Measurements from ENCODE around the gene PLEKHA1.

Gene PLEKHA1

DNA sequence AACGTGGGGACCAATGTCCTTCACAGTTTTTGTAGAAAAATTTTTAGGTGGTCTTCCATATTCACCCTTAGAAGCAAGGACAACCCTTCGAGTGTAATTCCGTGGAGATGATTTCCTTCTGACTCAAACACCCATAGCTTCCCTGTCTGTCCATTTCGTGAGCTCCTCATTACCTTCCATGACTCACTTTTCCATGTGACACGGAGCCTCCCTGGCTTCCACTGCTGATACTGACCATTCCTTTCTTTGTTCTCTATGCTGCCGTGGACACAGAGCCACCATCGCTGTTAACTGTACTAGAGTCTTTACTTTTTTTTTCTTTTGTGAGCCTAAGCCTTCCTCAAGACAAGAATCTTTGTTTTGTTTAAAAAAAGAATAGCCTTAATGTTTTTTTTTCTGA is 67.5 kb downstream of the PLEKHA1 start:
- Mint-ChIP-seq H3K4me3 (no peak overlapping the region), H3K36me3 (peaks cover 4% of the 10 kb centered on the region), H3K27me3 (peaks cover 3% of the 10 kb centered on the region), H3K27ac (no peak overlapping the region), H3K4me1 (no peaks in the 10 kb centered on the region), H3K9me3 (peaks cover 4% of the 10 kb centered on the region)
- ATAC-seq (ENCODE audit: low read depth) = no peak
- DNase-seq (ENCODE audit: low spot score in 2 of 2) = no peak

DNA sequence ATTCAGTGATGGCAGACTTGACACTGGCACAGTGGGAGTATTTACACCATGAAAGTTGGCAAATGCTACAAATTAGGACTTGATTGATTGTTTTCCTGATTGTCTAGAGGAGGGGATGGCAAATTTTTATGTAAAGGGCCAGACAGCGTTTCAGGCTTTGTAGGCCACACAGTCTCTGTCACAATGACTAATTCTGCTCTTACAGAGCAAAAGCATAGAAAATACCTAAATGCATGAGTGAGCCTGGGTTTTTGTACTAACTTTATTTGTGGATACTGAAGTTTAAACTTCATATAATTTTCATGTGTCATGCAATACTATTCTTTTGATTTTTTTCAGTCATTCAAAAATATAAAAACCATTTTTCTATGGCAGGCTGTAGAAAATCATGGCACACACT is 71.0 kb downstream of the PLEKHA1 start:
- no peak overlapping the region for H3K27ac Mint-ChIP-seq
- DNase-seq (ENCODE audit: low spot score in 2 of 2) (no peak), ATAC-seq (ENCODE audit: low read depth) (no peak)
- no peaks in the 10 kb centered on the region for H3K4me1 Mint-ChIP-seq
- no peaks in the 10 kb centered on the region for H3K36me3 Mint-ChIP-seq
- peaks cover under 1% of the 10 kb centered on the region for H3K9me3 Mint-ChIP-seq
- H3K27me3 Mint-ChIP-seq = peaks cover 4% of the 10 kb centered on the region
- H3K4me3 Mint-ChIP-seq = no peak overlapping the region

DNA sequence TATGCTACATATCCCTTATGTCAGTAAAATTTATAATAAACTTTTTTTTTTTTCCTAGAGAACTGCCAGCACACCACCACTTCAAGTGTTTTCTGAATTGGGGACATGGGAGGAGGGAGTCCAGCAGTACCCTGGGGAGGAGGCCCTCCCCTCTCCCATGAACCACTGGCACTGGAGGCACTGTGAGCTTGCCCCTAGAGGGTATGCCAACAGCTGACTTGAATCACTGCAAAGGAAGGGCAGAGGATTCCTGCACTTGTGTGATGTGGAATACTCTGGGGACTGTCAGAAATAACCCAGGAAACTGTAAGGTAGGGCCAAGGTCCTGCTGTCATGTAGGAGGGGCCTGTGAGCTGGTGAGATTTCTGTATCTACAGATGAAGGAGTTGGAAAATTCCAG is 71.4 kb downstream of the PLEKHA1 start:
- no peak for DNase-seq (ENCODE audit: low spot score in 2 of 2)

DNA sequence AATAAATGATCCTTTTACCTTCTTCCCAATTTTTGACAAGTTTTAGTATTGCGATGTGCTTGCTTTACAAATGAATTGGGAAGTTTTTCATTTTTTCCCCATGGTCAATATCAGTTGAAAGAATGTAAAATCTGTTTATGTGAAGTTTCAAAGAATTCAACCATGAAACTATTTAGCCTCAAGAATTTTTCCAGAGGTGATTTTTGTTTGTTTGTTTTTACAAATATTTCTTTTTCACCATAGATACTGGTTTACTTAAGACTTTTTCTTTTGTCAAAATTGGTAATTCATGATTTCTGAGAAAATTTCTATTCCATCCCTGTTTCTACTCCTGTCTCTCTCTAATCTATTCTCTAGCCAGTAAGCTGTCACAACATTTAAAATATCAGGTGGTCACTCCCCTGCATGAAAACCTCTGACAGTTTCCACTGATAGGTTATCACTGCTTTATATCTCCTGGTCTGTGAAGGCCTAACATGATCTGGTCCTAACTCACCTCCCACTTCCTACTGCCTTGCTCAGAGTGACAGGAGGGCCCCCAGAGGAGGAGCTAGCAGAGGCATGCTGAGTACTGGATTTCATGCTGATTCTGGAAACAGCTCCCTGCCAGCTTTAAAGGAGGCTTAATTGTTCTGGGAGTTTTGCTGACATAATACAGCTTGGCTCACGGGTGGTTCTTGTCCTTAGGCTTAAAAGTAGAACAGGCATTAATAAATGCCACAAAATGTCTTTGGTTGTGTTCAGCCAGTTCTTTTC is 72.3 kb downstream of the PLEKHA1 start:
- Mint-ChIP-seq H3K27ac (no peak overlapping the region), H3K9me3 (no peaks in the 10 kb centered on the region), H3K36me3 (no peaks in the 10 kb centered on the region), H3K4me1 (no peaks in the 10 kb centered on the region), H3K4me3 (no peak overlapping the region), H3K27me3 (peaks cover 7% of the 10 kb centered on the region)
- no peak for DNase-seq (ENCODE audit: low spot score in 2 of 2)
- no peak for ATAC-seq (ENCODE audit: low read depth)

More for the DNA sequence above, 71.4 kb downstream of the PLEKHA1 start:
- H3K4me1 Mint-ChIP-seq = no peaks in the 10 kb centered on the region
- no peak for ATAC-seq (ENCODE audit: low read depth)
- H3K27me3 Mint-ChIP-seq = peaks cover 7% of the 10 kb centered on the region
- no peak overlapping the region for H3K27ac Mint-ChIP-seq
- H3K9me3 Mint-ChIP-seq = no peaks in the 10 kb centered on the region
- no peak overlapping the region for H3K4me3 Mint-ChIP-seq
- no peaks in the 10 kb centered on the region for H3K36me3 Mint-ChIP-seq

DNA sequence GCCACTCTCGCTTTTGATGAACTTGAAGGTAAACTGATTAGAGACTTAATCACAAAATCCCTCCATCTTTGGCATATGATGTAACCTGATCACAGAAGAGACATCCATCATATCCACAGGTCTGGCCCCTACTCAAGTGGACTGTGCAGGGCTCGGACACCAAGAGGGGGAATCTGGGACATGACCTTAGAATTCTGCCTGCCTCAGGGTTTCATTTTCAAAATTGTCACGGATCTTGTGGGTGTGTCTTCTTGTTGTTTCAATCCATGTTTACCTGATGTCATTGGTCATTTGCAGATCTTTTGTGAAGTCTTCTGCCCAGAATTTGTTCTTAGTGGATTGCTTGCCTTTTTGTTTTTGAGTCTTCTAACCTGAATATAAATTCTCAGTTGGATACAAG is 74.1 kb downstream of the PLEKHA1 start:
- Mint-ChIP-seq H3K9me3 (no peaks in the 10 kb centered on the region), H3K27ac (no peak overlapping the region), H3K4me3 (no peak overlapping the region), H3K4me1 (no peaks in the 10 kb centered on the region), H3K27me3 (peaks cover 9% of the 10 kb centered on the region), H3K36me3 (no peaks in the 10 kb centered on the region)
- ATAC-seq (ENCODE audit: low read depth) (no peak), DNase-seq (ENCODE audit: low spot score in 2 of 2) (no peak)

DNA sequence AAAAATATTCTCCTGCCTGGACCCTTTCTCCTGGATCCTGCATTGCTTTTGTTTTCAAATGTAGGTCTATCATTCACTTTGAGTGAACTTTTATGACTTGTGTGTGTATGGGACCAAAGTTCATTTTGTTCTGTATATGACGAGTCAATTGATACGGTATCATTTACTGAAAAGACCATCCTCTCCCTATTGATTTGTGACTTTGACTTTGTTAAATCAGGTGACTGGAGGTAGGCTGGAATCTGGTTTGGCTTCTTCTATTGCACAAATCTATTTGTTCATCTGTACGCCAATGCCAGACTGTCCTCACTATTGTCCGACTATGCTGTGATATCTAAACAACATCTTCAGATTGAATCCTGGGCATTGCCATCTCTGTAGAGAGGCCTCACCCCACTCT is 74.6 kb downstream of the PLEKHA1 start:
- DNase-seq (ENCODE audit: low spot score in 2 of 2) (no peak), ATAC-seq (ENCODE audit: low read depth) (no peak)
- no peak overlapping the region for H3K27ac Mint-ChIP-seq
- peaks cover 9% of the 10 kb centered on the region for H3K27me3 Mint-ChIP-seq
- no peak overlapping the region for H3K4me3 Mint-ChIP-seq
- no peaks in the 10 kb centered on the region for H3K4me1 Mint-ChIP-seq
- H3K9me3 Mint-ChIP-seq = no peaks in the 10 kb centered on the region
- no peaks in the 10 kb centered on the region for H3K36me3 Mint-ChIP-seq

DNA sequence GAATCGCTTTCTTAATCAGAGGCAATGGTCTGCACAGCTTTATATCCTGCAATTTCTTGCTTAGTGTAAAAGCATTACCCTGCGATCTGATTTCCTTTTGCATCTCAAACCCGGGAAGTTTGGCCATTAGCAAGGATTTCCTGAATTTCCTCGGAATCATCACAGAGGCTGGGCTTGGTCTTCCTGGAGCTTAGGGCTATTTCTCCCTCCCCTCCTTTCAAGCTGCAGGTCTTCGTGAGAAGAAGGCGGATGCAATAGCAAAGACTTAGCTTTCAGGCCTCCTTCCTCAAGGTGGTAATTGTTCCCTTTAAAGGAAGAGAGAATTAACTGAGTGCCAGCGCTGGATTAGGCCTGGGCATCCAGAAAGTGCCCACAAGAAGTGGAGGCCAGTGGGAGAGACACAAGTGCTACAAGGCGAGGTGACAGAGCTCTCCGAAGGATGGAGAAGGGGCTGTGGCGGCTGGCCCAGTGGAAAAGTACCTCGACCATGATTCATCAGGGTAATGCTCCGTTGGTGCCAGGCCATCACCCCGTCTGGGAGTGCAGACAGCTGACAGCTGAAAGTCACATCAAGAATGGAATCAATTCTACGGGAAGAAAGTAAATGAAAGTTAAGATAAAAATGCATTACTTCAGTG is 76.0 kb downstream of the PLEKHA1 start:
- H3K27me3 Mint-ChIP-seq = peaks cover 7% of the 10 kb centered on the region
- H3K4me1 Mint-ChIP-seq = no peaks in the 10 kb centered on the region
- DNase-seq (ENCODE audit: low spot score in 2 of 2) (no peak), ATAC-seq (ENCODE audit: low read depth) (no peak)
- H3K9me3 Mint-ChIP-seq = no peaks in the 10 kb centered on the region
- no peak overlapping the region for H3K27ac Mint-ChIP-seq
- no peaks in the 10 kb centered on the region for H3K36me3 Mint-ChIP-seq
- no peak overlapping the region for H3K4me3 Mint-ChIP-seq

DNA sequence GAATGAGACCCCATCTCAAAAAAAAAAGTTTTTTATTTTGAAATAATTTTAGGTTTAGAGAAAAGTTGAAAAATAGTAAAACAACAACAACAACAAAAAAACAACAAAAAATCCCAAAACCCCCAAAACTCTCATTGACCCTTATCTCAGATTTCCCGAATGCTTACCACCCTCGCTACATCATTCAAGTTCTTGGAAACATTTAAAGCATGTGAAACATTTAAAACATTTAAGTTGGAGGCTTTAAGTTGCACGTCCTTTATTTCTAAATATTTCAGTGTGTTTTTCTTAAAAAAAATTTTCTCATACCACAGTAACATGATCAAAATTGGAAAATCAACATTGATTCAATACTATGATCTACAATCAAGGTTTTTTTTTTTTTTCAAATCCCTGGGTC is 79.6 kb downstream of the PLEKHA1 start:
- DNase-seq (ENCODE audit: low spot score in 2 of 2) (no peak), ATAC-seq (ENCODE audit: low read depth) (no peak)
- no peaks in the 10 kb centered on the region for H3K36me3 Mint-ChIP-seq

DNA sequence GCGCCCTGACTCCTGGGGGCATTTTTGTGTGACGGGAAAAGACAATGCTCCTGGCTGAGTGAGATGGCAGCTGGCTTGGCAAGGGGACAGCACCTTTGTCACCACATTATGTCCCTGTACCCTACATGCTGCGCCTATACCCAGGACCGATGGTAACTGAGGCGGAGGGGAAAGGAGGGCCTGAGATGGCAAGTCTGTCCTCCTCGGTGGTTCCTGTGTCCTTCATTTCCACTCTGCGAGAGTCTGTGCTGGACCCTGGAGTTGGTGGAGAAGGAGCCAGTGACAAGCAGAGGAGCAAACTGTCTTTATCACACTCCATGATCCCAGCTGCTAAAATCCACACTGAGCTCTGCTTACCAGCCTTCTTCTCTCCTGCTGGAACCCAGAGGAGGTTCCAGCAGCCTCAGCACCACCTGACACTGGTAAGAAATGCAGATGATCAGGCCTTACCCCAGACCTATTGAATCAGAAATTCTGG is 80.1 kb downstream of the PLEKHA1 start, which contains the start of gene ARMS2:
ARMS2 (plus strand) TSS at position 51 of the 478 bp plus-strand sequence; CDS start at position 126, 75 bp downstream.
- Mint-ChIP-seq H3K4me1 (no peaks in the 10 kb centered on the region), H3K27me3 (peaks cover 10% of the 10 kb centered on the region), H3K9me3 (no peaks in the 10 kb centered on the region), H3K4me3 (no peak within 1 kb of the TSS), H3K36me3 (no peaks in the 10 kb centered on the region), H3K27ac (no peak within 1 kb of the TSS)
- ATAC-seq (ENCODE audit: low read depth) (no peak), DNase-seq (ENCODE audit: low spot score in 2 of 2) (no peak)

More for the DNA sequence above, 79.6 kb downstream of the PLEKHA1 start:
- H3K27me3 Mint-ChIP-seq = peaks cover 12% of the 10 kb centered on the region
- no peak overlapping the region for H3K27ac Mint-ChIP-seq
- no peak overlapping the region for H3K4me3 Mint-ChIP-seq
- H3K9me3 Mint-ChIP-seq = no peaks in the 10 kb centered on the region
- H3K4me1 Mint-ChIP-seq = no peaks in the 10 kb centered on the region

DNA sequence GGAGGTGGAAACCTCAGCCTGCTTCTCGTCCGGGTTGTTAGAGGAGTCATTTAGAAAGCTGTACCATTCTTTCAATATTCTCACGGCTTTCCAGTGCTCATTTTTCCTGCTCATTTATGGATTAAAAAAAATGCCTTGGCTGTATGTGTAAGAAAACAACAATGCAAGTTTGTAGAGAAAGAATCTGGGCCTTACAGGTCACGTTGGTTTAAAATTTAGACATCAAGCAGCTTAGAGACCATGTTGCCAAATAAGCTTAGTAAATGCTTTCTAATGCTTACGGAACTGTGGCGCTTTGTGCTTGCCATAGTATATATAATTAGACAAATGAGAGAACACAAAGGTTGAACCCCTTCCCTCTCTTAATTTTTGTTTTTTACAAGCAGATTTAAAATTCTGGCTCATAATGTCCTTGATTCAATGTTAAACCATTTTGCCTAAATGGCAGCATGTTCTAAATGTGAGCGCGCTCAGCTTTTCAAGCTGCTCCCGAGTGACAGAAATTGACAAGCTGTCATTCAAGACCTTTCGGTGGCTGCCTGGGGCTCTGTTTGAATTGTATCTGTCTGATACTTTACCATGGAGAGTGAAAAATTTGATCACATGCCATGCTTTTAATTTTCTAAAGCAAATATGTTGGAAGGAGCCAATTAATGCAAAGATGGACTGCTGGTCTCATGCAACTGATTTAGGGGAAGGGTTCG is 81.0 kb downstream of the PLEKHA1 start:
- Mint-ChIP-seq H3K27me3 (peaks cover 10% of the 10 kb centered on the region), H3K36me3 (no peaks in the 10 kb centered on the region), H3K27ac (no peak overlapping the region), H3K4me1 (no peaks in the 10 kb centered on the region), H3K4me3 (no peak overlapping the region), H3K9me3 (no peaks in the 10 kb centered on the region)
- no peak for DNase-seq (ENCODE audit: low spot score in 2 of 2)
- no peak for ATAC-seq (ENCODE audit: low read depth)

DNA sequence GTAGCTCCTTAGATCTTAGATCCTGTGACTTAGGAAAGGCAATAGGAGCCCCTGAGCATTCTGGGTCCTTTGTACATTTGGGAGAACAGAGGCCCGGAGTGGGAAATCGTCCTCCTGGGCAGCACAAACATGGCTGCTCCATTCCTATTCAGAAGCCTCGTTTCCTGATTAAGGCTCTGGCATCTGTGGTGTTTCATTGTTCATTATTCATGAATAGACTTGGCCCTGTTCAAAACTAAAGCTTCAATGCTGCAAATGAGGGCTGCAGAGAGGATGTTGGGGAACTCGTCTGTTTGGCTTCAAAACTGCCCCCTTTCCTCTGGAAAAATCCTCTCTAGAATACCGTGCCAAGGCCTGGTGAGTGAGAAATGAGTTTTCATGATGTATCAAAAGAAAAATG is 83.4 kb downstream of the PLEKHA1 start:
- H3K36me3 Mint-ChIP-seq = no peaks in the 10 kb centered on the region

DNA sequence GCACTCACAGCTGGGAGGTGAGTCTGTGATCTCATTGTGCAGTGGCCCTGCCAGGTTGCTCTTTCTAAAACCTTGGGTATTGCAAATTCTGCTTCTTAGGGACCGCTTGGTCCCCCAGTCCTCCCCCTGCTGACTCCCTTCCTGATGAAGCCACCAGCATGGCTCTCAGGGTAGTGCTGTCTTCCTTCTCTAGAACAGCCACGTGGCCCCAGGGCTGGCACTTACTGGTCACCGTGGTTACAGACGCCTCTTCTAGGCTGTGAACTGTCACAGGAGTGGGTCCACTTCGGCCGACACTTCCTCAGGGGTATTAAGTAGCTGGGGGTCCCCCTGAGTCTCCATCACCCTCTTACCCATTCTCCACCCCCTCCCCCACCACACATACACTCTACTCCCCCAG is 84.2 kb downstream of the PLEKHA1 start:
- no peaks in the 10 kb centered on the region for H3K36me3 Mint-ChIP-seq
- H3K9me3 Mint-ChIP-seq = no peaks in the 10 kb centered on the region
- peaks cover 15% of the 10 kb centered on the region for H3K27me3 Mint-ChIP-seq
- ATAC-seq (ENCODE audit: low read depth) = no peak
- peaks cover 3% of the 10 kb centered on the region for H3K4me1 Mint-ChIP-seq
- H3K4me3 Mint-ChIP-seq = no peak overlapping the region
- DNase-seq (ENCODE audit: low spot score in 2 of 2) = no peak
- no peak overlapping the region for H3K27ac Mint-ChIP-seq

More for the DNA sequence above, 83.4 kb downstream of the PLEKHA1 start:
- Mint-ChIP-seq H3K9me3 (no peaks in the 10 kb centered on the region), H3K27ac (no peak overlapping the region), H3K27me3 (peaks cover 12% of the 10 kb centered on the region), H3K4me3 (no peak overlapping the region), H3K4me1 (peaks cover 3% of the 10 kb centered on the region)
- DNase-seq (ENCODE audit: low spot score in 2 of 2) (no peak), ATAC-seq (ENCODE audit: low read depth) (no peak)

DNA sequence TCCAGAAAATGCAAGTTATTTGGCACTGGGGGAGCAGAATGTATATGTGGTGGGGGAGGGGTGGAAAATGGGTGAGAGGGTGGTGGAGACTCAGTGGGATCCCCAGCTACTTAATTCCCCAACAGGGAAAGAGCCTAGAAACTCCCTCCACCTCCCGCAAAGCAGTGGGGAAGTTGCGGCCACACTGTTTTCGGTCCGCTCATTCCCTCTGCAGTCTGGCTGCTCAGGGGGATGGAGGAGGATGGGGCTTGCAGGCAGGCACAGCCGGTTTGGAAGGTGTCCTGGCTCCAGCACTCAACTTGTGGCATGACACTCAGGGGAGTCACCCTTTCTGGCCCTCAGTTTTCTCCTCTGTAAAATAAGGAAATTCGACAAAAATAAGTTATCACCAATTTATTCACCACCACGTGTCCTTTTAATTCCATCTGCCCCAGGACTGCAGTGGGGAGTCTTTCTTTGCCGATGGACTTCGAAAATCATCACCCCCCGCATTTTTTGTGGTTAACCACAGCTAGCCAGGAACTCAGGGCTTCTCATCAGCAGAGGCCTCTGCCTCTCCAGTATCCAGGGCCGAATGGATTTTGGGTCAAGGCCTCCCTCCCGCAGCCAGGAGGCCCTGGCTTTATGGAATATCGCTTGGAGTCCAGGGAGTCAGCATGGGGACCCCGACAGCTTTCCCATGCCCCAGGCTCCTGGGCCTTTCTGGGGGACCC is 85.2 kb downstream of the PLEKHA1 start:
- DNase-seq (ENCODE audit: low spot score in 2 of 2) = no peak
- H3K4me3 Mint-ChIP-seq = no peak overlapping the region

DNA sequence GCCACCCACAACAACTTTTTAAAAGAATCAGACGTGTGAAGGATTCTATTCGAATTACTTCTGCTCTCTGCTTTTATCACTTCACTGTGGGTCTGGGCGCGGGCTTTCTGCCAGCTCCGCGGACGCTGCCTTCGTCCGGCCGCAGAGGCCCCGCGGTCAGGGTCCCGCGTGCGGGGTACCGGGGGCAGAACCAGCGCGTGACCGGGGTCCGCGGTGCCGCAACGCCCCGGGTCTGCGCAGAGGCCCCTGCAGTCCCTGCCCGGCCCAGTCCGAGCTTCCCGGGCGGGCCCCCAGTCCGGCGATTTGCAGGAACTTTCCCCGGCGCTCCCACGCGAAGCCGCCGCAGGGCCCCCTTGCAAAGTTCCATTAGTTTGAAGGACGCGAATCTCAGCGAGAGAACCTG is 86.4 kb downstream of the PLEKHA1 start:
- Mint-ChIP-seq H3K27ac (no peak overlapping the region), H3K4me3 (no peak overlapping the region)

More for the DNA sequence above, 85.2 kb downstream of the PLEKHA1 start:
- ATAC-seq (ENCODE audit: low read depth) = no peak
- no peak overlapping the region for H3K27ac Mint-ChIP-seq
- no peaks in the 10 kb centered on the region for H3K9me3 Mint-ChIP-seq
- H3K36me3 Mint-ChIP-seq = no peaks in the 10 kb centered on the region
- peaks cover 16% of the 10 kb centered on the region for H3K27me3 Mint-ChIP-seq
- peaks cover 3% of the 10 kb centered on the region for H3K4me1 Mint-ChIP-seq

More for the DNA sequence above, 86.4 kb downstream of the PLEKHA1 start:
- ATAC-seq (ENCODE audit: low read depth) (no peak), DNase-seq (ENCODE audit: low spot score in 2 of 2) (no peak)
- no peaks in the 10 kb centered on the region for H3K9me3 Mint-ChIP-seq
- peaks cover 16% of the 10 kb centered on the region for H3K27me3 Mint-ChIP-seq
- peaks cover 3% of the 10 kb centered on the region for H3K4me1 Mint-ChIP-seq
- H3K36me3 Mint-ChIP-seq = no peaks in the 10 kb centered on the region

Measured in memory B cell (primary cell).